ENCODE data around the gene RIC3.

- TF ChIP-seq RAD21 (IDR thresholded peaks at IDR 0.05; ENCODE audit: low read depth) (no peak), REST (IDR thresholded peaks at IDR 0.05; ENCODE audit: low read depth) (no peak), NFIC (IDR thresholded peaks at IDR 0.05) (no peak)
Measured at GRCh38 chr11:8080674-8081590, 87.9 kb downstream of the RIC3 start, which contains the start of gene TUB.

All from Ishikawa (cell line).